HG02571 (cell line): Measurements from ENCODE around the gene BMP8B.

Experiments
- ATAC-seq: cut with Tn5 transposase; IDR thresholded peaks from one replicate; pipeline ENCODE4 v1.9.1; 2021; ENCODE audit warnings: mild to moderate bottlenecking, moderate library complexity; ENCODE audit not compliant: unreplicated experiment

Gene BMP8B

DNA sequence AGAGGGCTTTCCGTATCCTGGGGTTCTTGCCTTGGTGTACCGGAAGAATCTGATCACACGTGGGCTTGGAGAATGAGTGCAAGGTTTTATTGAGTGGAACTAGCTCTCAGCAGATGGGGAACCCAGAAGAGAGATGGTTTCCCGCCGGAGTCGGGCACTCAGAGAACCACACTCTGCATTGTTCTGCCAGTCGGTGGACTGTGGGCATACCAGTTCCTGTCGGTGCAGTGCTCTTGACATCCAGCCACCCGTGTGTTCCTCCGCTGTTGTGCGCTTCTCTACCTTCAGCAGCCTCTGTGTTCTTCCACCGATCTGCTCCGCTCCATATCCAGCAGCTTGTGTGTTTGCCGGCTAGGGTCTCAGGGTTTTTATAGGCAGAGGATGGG is 60.7 kb downstream of the BMP8B start:
- no peak for ATAC-seq

DNA sequence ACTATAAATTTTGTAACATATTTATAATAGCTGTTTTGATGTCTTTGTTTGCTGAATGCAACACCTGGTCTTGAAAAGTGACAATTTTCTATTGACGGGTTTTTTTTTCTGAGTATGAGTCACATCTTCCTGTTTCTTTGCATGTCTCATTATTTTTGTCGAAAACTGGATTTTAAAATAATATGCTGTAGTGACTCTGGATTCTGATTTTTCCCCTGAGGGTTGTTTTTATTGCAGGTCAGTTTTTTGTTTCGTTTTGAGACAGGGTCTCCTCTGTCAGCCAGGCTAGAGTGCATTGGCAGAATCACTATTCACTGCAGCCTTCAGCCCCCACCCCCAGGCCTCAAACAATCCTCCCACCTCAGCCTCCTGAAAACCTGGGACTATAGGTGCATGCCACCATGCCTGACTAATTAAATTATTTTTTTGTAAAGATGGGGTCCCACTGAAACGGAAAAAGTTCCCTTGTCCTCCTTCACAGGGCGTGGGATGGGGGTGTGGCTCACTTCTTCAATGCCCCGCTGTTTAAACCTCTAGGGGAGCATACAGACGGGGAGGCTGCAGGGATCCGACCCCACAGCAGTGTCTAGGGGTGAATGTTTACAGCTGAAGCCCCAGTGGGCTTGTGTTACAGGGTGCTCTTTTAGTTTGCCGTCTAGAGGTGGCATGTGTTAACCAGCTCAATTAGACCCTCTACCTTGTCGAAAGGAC is 61.3 kb downstream of the BMP8B start:
- ATAC-seq: no peak

DNA sequence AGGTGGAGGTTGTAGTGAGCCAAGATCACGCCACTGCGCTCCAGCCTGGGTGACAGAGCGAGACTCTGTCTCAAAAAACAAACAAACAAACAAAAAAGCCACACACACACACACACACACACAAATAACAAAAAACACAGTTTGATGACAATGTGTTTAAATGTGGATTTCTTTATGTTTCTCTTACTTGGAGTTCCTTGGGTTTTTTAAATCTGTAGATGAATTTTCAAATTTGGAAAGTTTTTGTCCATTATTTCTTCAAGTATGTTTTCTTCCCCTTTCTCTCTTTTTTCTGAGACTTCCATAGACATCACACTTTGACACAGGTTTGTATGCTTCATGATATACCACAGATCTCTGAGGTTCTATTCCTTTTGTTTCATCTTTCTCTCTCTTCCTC is 62.1 kb downstream of the BMP8B start:
- ATAC-seq: no peak

- no peak for ATAC-seq
These were observed 66.2 kb downstream of the BMP8B start for GRCh38 chr1:39722495-39722894.

DNA sequence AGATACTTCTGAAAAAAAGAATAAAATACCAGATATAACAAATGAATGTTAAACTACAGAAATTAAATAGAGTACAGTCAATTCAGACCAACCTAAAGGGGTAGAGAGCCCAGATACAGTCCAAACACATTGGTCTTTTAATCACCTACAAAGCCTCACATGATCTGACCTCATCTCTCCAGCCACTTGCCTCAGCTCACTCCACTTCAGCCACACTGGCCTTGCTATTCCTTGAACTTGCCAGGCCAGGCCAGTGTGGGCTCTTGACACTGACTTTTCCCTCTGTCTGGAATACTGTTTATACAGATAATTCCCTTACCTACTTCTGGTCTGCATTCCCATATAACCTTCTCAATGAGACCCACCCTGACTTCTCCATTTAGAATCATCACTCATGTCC is 67.0 kb downstream of the BMP8B start:
- no peak for ATAC-seq

- no peak for ATAC-seq
These were observed 68.3 kb downstream of the BMP8B start for GRCh38 chr1:39720094-39720999.

- no peak for ATAC-seq
These were observed 70.9 kb downstream of the BMP8B start for GRCh38 chr1:39717809-39718208.

DNA sequence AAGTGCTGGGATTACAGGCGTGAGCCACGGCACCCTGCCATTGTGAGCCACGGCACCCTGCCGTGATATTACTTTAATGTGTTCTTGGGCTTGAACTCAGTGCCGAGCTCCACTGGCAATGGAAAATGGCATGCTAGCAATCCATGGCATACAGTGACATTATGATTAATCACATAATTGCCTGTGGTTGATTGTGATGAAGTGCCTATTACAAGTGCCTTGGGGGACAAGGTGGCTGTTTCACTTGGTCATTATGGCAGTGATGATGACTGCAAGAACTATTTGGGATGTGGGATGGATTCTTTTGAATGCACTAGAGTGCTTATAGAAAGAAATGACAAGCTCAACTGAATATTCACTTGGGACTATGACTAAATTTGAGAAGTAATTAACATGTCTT is 75.1 kb downstream of the BMP8B start:
- no peak for ATAC-seq

DNA sequence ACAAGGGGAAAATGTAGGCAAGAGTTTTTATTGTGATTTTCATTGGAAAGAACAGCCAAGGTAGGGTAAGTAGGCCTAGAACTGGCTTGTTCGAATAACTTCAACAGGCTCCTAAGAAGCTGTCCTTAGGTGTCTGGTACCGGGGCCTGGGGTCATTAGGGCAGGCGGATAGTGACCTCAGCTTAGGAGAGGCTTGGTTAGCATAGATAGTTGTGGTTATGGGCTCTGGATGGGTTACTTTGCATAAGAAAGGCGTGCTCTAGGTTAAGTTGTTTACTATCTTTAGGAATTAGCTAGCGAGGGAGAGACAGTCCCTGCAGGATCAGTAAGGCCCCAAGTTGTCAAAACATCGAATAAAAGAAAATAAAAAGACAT is 76.7 kb downstream of the BMP8B start:
- no peak for ATAC-seq

DNA sequence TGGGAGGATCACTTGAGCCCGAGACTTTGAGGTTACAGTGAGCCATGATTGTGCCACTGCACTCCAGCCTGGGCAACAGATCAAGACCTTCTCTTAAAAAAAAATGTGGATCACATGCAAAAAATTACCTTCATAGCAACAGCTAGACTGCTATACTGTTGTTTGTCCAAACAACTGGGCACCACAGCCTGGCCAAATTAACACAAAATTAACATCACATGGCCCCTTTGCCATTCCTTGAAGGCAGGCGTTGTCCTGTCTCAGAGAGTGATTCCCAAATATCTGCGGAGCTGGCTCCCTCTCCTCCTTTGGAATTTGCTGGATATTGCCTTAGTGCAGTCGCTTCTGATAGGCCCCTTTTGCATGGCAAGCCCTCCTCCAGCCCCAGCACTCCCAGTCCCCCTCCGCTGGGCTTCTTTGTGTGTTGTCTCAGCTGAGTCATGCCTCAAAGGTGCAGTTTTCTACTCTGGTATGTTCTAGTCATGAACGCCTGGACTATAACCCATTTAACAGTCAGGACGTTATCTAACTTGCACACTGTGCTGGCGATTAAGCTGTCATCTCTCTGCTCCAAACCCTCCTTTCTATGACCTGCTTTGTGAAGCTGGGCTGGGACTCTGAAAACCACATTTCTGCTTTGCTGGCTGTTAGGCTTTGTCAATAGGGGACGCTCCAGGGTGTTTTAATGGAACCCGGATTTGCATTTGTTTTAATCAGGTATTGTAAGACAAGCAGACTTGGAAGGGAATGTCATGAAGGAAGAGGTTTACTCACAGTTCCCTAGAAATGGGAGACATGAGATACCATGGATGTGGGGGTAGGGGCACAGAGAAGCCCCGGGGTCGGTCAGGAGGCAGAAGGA is 77.3 kb downstream of the BMP8B start:
- no peak for ATAC-seq

DNA sequence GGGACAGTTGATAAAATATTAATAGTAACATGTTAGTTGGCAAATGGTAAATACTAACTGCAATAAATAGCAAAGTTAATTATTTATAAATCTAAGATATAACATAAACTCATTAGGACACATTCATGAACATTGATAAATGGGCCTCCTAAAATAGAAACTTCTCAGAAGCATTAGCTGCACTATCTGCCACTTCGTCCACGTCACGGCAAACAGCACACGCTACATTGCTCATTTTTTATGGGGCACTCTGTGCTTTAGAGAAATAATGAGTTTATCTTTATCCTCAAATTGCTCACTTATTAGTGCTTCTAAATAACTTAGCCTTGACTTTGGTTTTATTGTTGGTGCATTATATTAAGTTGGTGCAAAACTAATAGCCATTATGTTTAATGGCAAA is 81.2 kb downstream of the BMP8B start:
- ATAC-seq: no peak
